ENCODE measurements around the gene FRMPD3.
A peak's percentile ranks its signal among the peaks of the same experiment; 100 is the strongest.

Gene FRMPD3

DNA sequence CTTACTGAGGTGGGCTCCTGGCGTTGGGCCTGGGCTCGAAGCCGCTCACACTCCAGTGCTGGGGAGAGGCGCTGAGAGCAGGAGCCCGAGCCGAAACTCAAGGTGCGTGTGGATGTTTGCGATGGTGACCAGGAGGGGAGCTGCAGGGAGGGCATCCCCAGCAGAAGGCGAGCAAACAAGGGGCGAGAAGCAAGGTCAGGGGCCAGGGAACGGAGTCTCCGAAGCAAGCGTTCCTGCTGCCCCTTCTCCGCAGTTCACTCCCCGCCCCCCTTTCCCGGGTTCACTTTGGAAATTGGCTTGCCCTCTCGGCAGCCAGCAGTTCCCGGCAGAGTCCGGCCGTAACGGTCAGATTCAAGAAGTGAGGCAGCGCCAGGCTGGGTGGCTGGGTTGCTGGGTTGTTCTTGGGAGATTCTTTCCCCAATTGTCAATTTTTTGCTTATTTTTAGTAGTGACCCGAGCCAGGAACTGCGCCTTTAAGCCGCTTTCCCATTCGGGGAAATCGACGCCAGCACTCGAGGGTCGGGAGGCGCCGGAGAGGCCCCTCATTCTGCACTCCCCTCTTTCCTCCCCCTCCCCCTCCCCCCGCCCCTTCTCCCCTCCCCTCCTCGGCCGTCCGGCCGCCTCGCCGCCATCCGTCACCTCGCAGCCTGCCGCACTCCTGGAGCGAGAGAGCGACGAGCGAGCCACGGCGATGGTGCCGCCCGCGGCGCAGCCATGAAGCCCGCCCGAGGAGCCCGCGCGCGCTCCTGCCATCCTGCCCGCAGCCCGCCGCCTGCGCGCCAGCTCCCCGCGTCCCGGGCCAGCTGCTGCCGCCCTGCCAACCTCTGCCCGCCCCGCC lies at the start of gene FRMPD3:
FRMPD3 (plus strand) TSS at position 655 of the 838 bp plus-strand sequence. CDS start 76,937 bp downstream, outside the sequence.
- no peak for FAIRE-seq
- no peak for DNase-seq (ENCODE audit: extremely low spot score, insufficient read length, low read depth)

DNA sequence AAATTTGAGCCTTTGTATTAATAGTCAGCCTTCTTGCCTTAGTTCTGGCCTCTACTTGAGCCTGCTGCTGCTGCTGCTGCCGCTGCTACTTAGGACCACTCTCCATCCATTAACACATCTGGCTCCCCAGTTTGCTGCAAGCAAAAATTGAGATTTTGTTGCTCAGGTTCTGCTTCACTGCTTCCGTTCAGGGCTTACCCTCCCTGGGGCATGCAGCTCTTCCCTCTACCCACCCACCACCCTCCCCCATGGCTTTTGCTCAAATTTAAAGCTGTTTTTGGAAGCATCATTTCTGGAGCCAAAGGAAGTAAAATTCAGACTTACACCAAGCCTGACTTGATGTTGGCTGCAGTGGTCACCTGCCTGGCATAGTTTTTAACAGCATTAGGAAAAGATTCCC lies 28.9 kb upstream of the FRMPD3 start:
- no peak for FAIRE-seq
- no peak for DNase-seq (ENCODE audit: extremely low spot score, insufficient read length, low read depth)

DNA sequence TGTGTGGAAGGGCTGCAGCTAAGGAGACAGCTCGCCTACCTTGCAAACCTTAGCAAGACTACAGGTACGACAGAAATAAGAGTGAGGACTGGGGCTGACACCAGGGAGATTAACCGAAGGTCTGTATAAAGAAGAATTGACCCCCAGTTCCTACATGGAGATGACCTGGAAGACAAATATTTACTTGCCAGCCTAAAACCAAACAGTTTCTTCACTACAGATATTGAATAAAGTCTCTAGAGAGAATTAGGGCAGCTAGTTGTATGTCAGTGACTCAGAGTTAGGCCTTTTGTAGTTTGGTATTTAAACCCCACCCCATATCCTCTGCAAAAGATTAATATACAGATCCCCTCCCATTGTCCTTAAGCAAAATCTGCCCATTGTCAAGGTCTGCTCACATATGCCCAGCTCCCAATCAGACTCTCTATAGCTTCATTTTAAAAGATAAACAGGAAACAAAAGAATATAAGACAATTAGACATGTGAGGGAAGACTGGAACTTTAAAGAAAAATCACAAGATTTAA lies 28.1 kb upstream of the FRMPD3 start:
- FAIRE-seq (no peak), DNase-seq (ENCODE audit: extremely low spot score, insufficient read length, low read depth) (no peak)

DNA sequence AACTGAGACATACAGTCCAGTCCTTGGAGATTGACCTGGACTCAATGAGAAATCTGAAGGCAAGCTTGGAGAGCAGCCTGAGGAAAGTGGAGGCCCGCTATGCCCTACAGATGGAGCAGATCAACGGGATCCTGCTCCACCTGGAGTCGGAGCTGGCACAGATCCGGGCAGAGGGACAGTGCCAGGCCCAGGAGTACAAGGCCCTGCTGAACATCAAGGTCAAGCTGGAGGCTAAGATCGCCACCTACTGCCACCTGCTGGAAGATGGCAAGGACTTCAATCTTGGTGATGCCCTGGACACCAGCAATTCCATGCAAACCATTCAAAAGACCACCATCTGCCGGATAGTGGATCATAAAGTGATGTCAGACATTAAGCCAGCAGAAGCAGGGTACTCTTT lies 20.4 kb upstream of the FRMPD3 start:
- FAIRE-seq (peak; percentile 78), DNase-seq (ENCODE audit: extremely low spot score, insufficient read length, low read depth) (no peak)

DNA sequence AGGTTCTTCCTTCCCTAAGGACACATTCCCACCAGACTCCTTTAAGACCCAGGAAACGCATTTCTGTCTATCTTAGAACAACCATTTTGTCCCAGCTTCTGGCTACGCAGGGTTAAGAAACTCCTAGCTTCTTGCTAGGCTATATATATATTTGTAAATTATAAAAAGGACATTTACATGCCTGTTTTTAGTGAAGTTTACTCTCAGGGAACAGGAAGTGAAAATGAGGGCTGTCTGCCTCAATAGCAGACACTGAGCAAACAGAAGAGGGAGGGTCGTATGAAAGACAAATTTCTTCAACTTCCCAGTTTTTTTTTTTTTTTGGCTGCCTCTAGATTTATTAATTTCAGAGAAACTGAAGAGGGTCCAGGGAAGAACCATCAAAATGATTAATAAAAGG lies 9.3 kb upstream of the FRMPD3 start:
- no peak for DNase-seq (ENCODE audit: extremely low spot score, insufficient read length, low read depth)
- FAIRE-seq, result no peak

DNA sequence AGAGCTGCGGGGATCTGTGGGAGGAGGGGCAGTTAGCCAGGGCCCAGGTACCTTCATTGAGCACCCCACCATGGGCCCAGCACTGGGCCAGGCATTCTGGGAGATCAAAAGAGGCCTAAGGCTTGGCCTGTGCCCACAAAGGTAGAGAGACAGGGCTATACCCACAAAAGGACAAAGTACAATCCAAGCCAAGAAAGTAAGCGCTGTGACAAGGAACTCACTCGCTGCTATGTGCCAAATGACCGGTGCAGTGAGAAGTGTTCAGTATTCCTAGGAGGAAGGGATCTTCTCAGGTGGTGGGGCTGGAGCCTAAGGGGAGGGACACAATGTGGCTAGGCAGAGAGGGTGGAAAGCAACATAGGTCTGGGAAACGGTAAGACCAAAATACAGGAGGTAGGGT lies 8.8 kb upstream of the FRMPD3 start:
- DNase-seq (ENCODE audit: extremely low spot score, insufficient read length, low read depth) (no peak), FAIRE-seq (no peak)

DNA sequence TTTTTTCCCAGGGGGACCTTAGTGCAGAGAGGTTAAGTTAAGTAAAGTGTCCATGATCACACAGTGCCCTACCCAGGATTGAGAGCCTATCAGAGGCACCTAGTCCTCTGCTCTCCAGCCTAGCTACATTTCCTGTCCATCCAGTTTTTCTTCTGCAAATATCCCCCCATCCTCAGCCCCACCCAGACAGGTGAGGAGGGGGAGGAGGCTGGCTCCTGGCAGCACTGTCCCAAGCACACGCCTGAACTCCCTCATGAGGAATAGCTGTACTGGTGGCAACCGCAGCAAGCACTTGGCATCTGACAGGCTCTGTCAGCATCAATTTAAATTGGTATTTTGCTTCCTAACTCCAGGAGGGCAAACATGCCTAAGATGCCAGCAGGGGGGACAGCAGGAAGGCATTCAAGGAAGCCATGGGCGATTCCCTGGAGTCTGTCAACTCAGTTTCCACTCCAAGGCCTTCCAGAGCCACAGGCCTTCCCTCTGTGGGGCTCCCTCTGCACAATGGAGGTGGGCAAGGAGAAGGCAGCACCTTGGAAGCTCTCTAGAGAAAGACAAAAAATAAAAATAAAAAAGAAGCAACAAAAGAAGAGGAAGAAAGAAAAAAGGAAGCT lies 6.4 kb upstream of the FRMPD3 start:
- FAIRE-seq (no peak), DNase-seq (ENCODE audit: extremely low spot score, insufficient read length, low read depth) (no peak)

DNA sequence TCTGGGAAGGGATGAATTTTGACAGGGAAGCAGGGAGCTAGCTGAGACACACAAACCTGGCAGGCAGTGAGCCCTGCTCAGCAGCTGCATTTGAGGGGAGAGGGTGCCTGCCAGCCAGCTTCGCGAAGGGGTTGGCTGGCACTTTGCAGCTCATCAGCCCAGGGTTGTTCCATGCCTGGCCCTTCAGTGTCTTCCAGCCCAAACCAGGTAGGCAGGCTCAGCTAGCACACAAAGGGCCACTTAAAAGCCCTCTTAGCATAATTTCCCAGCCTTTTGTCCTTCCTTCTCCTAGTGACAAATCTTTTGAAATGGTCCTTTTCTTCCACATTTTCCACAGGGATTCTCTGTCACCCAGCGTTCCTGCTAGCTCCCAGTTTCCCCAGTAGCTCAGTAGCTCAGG lies 4.3 kb upstream of the FRMPD3 start:
- no peak for DNase-seq (ENCODE audit: extremely low spot score, insufficient read length, low read depth)
- FAIRE-seq, result no peak

DNA sequence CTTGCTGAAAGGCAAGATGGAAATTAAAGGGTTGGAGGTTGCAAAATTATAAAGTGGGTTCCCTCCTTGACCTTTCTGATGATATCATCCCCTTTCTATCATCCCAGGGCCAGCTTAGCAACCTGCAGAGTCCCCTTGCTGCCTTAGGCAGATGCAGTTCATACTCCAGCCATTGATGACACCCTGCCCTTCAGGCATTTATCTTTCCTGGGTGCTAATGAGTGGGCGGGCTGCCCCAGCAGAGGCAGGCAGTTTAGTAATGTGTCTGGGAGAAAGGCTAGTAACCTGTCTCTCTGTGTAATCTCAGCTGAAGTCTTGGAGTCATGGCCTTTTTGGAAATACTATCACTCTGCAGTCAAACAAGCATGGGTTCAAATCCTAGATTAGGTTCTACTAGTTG lies 3.8 kb upstream of the FRMPD3 start:
- DNase-seq (ENCODE audit: extremely low spot score, insufficient read length, low read depth) (no peak), FAIRE-seq (no peak)

DNA sequence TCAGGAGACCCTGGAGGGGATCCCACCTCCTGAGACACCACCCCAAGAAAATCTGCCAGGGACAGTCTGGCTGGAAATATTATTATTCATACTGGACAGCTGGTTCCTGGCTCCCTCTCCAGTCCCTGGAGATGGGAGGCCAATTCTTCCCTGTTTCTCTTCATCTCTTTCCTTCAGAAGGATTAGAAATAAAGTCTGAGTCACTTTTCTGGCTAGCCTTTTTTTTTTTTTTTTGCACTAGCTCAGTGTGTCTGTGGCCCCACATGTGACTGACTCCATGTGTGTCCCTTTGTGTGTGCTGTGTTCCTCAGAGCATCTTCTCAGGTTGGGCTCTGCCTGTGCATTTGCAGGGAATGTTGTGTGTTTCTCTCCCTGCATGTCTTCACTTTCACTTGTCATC lies 1.8 kb upstream of the FRMPD3 start:
- peak; percentile 21 for FAIRE-seq

DNA sequence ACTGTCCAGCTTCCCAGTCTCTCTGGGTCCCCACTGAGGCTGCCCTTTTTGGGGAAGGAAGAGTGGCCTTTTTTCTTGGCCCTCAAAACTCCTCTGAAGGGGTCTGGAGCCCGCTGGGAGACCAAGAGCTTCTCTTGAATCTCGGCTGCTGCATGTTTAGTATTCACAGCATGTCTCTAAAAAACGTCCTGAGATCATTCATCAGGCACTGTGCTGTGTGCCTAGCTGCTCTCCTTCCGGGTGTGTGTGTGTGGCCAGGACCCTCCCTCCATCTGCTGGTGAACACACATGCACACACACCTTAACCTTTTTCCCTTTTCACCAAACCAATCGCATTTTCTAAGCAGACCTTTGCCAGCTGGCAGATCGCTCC lies 841 bp upstream of the FRMPD3 start:
- FAIRE-seq, result no peak
- DNase-seq (ENCODE audit: extremely low spot score, insufficient read length, low read depth), result no peak

More for the DNA sequence above, 1.8 kb upstream of the FRMPD3 start:
- DNase-seq (ENCODE audit: extremely low spot score, insufficient read length, low read depth), result no peak

DNA sequence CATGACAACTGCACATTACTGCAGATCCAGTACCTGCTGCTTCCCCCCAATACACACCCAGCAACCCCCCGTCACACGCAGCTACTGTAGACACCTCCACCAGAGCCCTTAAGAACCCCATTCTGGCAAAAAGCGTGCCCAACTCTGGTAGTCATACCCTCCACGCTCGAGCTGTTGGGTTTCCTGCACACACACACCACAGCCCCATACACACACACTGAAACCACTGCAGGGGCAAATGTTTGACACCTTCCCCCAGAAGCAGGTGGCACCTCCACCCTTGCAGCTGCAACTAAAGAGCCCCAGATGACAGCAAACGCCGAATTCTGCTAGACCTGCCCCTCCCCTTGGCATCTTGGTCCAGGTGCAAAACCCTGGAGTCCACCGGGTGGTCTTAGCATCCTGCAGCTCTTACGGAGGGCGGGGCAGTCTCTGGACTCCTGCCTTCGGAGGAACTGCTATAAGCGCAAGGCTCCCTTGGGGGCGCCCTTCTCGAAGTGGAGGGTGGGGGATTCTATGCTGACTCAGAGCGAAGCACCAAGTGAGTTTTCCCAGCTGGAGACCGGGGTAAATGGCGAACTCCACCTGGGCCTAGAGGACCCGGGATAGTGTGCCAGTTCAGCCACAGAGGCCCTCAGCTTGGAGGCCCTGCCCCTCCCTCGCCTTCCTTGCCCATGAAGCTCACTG lies 1.5 kb downstream of the FRMPD3 start:
- no peak for DNase-seq (ENCODE audit: extremely low spot score, insufficient read length, low read depth)
- FAIRE-seq, result no peak

DNA sequence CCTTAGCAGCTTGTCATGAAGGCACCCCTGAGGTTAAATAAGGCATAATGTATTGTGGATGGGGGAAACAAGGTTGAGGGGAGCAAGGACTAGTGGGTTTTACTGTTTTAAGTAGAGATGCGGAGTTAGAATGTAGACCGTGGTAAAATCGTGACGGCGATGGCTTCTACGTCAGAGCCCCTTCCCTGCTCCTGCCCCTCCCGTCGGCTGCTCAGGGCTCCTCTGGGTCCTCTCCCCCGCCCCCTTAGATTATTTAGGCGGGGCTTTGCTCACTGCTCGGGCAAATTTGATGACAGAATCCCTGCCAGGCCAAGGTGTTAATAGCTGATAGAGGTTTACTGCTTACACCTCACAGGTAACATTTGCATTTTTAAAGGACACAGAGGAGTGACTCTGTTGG lies 2.3 kb downstream of the FRMPD3 start:
- peak; percentile 42 for FAIRE-seq
- no peak for DNase-seq (ENCODE audit: extremely low spot score, insufficient read length, low read depth)

DNA sequence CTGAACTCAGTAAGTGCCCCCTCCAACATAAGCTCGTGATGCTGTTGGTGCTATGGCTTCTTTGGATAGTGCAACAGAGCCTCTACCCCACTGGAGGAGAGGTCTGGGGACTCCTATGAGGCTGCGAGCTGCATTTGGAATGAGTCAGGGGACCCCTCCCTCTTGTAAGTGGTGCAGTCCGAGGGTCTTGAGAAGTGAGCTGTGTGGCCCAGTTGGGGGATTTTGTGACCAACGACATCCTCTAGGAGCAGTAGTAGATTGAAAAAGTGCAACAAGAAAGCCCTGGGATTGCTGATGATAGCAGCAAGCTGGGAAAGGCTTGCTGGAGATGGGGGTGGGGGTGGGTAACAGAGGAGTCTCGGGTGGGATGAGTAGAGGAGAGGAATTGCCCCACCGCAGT lies 3.1 kb downstream of the FRMPD3 start:
- no peak for FAIRE-seq
- DNase-seq (ENCODE audit: extremely low spot score, insufficient read length, low read depth), result no peak

DNA sequence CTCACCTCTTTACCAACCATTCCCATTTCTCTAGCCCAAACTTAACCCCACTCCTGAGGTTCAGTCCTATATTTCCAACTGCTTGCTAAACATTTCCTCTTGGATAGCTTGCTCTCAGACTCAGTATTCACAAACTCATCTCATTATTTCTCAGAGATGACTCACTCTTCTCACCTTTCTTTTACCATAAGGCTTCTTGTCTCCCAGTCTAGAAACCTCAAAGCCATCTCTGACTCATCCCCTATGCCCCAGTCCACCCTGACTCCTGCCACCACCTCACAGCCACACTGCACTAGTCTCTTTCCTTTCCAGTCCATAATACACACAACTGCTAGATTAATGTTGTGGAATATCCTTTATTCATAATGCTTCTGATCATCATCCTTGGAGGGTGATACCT lies 4.8 kb downstream of the FRMPD3 start:
- FAIRE-seq (no peak), DNase-seq (ENCODE audit: extremely low spot score, insufficient read length, low read depth) (no peak)

DNA sequence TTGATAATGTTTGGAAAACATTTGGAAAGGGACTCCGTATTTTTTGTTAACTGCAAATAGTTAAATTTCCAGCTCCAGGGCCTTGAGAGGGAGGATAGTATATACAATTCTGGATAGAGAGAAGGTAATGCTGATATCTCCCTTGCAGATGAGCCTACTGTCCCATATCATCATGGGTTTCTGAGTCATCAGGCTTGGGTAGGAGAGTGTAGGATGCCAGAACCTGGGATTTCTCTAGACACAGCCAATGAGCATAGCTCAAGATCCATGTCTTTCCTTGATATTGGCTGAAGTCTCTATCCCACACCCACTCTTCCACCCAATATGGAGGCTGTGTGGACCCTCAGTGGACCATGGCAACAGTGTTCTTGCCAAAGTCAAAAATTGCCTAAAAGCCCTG lies 7.8 kb downstream of the FRMPD3 start:
- FAIRE-seq, result no peak
- no peak for DNase-seq (ENCODE audit: extremely low spot score, insufficient read length, low read depth)

DNA sequence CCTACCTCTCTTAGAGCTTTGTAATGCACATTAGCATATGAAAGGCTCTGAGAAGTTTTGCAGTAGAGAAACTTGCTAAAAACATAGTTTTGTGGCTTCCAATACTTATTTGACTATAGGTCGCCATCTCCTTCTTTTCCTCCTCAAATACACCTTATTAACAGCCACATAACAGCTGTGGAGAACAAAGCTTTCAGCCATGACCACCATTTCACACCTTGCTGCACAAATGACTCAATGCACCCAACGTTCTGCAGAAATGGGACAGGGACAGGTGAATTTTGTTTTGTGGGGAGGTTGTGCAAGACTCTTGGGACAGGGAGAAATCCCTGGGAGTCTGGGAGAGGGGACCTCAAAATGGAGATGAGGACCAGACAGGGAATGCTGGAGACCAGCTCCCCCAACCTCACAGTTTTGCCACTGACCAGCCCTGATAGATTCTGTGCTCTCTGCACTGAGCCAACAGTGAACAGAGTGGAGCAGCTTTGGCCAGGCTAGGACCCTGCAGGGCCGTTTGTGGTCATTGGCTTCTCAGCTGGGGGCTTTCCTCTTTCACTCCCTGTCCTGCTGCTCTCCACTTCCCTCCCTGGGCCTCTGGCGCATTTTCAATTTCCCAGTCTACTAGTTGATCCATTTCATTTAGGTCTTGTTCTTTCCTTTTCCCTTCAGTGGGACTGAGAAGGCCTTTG lies 16.6 kb downstream of the FRMPD3 start:
- FAIRE-seq (peak; percentile 74), DNase-seq (ENCODE audit: extremely low spot score, insufficient read length, low read depth) (no peak)

DNA sequence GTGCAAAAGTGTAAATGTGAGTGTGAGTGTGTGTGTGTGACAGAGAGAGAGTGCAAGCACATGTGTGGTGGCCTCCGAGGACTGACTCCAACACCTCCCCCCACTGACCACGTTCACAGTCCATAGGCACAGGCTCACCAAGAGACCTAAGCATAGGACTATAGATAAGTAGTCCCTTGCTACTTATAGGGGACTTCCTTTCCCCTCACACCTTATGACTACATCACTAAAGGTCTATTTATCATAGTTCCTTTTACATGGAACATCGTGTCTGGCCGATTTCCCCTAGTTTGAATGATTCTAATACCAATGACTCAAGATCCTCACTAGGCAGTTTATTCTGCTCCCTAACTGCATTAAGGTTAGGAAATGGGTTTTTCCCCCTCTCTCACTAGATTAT lies 17.8 kb downstream of the FRMPD3 start:
- no peak for FAIRE-seq
- DNase-seq (ENCODE audit: extremely low spot score, insufficient read length, low read depth), result no peak

DNA sequence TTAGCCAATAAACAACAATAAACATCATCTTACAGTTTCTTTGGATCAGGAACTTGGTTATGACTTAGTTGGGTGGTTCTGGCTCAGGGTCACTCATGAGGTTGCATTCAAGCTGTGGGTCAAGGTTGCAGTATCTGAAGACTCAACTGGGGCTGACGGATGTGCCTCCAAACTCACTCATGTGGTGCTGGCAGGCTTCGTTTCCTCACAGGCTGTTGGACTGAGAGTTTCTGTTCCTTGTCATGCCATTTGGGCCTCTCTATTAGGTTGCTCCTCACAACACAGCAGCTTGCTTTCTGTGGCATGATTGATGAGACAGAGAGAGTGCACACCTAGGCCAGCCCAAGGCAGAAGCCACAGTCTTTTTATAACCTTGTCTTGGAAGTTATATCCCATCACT lies 20.7 kb downstream of the FRMPD3 start:
- DNase-seq (ENCODE audit: extremely low spot score, insufficient read length, low read depth) (no peak), FAIRE-seq (no peak)

DNA sequence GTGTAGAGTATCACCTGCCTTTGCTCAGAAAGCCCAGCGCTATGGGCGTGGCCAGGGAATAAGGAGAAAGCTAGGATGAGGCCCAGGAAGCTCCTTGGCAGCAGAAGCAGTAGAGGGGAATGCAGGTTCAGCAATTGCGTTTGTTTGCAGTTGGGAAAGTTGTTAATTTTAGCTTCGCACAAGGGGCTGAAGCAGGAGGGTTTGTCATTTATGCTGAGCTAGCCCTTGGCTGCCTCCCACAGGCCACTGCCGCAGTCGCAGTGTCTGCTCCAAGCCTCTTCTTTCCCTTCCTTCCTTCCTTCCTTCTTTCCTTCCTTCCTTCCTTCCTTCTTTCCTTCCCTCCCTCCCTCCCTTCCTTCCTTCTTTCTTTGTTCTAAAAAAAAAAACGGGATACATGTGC lies 21.5 kb downstream of the FRMPD3 start:
- no peak for DNase-seq (ENCODE audit: extremely low spot score, insufficient read length, low read depth)
- no peak for FAIRE-seq

All from GM18507 (cell line).